Transverse colon (tissue), 4 donors: ENCODE measurements around the gene RAB3D.

ENCODE experiments used
- POLR2AphosphoS5 ChIP-seq, 3 donors: sonication (generic); formaldehyde crosslinking; IDR thresholded peaks; one replicate each; pipeline ENCODE4 v1.6.1; 2016; ENCODE audit warnings: antibody characterized with exemption in 3 of 3
- TF ChIP-seq, protein P1 (sequence below), 5 experiments: fragments of 200-600 bp in 3 of 5; fragments of 450-650 bp in 2 of 5; sonication (generic) in 3 of 5; IDR thresholded peaks; 1 replicate in 2 of 5; 2 replicates in 3 of 5; pipeline ENCODE4 v1.5.1; 2016 to 2017; ENCODE audit warnings: antibody characterized with exemption in 5 of 5, inconsistent platforms in 3 of 5, mild to moderate bottlenecking in 2 of 5, moderate library complexity in 1 of 5

DNA sequence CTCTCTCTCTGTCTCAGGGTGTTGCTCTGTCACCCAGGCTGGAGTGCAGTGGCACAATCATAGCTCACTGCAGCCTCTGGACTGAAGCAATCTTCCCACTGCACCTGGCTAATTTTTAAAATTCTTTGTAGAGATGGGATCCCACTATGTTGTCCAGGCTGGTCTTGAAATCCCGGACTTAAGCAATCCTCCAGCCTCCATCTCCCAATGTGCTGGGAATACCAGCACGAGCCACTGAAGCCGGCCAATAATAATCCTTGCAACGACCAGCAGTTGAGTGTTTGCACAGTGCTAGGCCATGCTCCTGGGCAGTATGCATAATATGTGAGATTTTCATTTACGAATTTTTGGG lies 45.3 kb upstream of the RAB3D start:
- TF ChIP-seq, protein P1, sequence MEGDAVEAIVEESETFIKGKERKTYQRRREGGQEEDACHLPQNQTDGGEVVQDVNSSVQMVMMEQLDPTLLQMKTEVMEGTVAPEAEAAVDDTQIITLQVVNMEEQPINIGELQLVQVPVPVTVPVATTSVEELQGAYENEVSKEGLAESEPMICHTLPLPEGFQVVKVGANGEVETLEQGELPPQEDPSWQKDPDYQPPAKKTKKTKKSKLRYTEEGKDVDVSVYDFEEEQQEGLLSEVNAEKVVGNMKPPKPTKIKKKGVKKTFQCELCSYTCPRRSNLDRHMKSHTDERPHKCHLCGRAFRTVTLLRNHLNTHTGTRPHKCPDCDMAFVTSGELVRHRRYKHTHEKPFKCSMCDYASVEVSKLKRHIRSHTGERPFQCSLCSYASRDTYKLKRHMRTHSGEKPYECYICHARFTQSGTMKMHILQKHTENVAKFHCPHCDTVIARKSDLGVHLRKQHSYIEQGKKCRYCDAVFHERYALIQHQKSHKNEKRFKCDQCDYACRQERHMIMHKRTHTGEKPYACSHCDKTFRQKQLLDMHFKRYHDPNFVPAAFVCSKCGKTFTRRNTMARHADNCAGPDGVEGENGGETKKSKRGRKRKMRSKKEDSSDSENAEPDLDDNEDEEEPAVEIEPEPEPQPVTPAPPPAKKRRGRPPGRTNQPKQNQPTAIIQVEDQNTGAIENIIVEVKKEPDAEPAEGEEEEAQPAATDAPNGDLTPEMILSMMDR (IDR thresholded peaks at IDR 0.05): no peak
- no peak for TF ChIP-seq POLR2AphosphoS5 (IDR thresholded peaks at IDR 0.05)
